AG10803 (cell line): ENCODE data around the gene DCAF5.

Source experiments
- DNase-seq: peaks from one replicate; pipeline ENCODE4 v3.0.0; 2010; ENCODE audit warnings: low read depth
- H3K4me3 ChIP-seq: 2 replicates; pipeline ENCODE4 v1.5.1; 2011; ENCODE audit warnings: mild to moderate bottlenecking, low read length, control low read depth
- CTCF ChIP-seq: conservative IDR thresholded peaks from 2 replicates; pipeline ENCODE4 v1.5.1; 2011; ENCODE audit warnings: mild to moderate bottlenecking, low read length, control low read depth, inconsistent platforms

DCAF5 gene

GRCh38 chr14:69013943-69014782 lies 138.8 kb downstream of the DCAF5 start:
- no peak overlapping the region for H3K4me3 ChIP-seq
- no peak for TF ChIP-seq CTCF
- peak; percentile 35 for DNase-seq

- no peak overlapping the region for H3K4me3 ChIP-seq
- no peak for TF ChIP-seq CTCF
- peak; percentile 32 for DNase-seq
Measured at GRCh38 chr14:69012256-69012953, 140.5 kb downstream of the DCAF5 start.

GRCh38 chr14:69010648-69011047 lies 142.3 kb downstream of the DCAF5 start:
- DNase-seq, result no peak
- no peak for TF ChIP-seq CTCF
- H3K4me3 ChIP-seq, result no peak overlapping the region

GRCh38 chr14:69008421-69008884 lies 144.5 kb downstream of the DCAF5 start:
- no peak overlapping the region for H3K4me3 ChIP-seq
- TF ChIP-seq CTCF, result no peak
- peak; percentile 23 for DNase-seq

- H3K4me3 ChIP-seq, result no peak overlapping the region
- no peak for DNase-seq
- no peak for TF ChIP-seq CTCF
Measured at GRCh38 chr14:69006346-69006745, 146.6 kb downstream of the DCAF5 start.

- peak; percentile 88 for DNase-seq
Measured at GRCh38 chr14:69005432-69006148, 147.3 kb downstream of the DCAF5 start.

More at GRCh38 chr14:69005432-69006148, 147.3 kb downstream of the DCAF5 start:
- no peak overlapping the region for H3K4me3 ChIP-seq
- TF ChIP-seq CTCF, result no peak
